ENCODE measurements around the gene TSPAN4.

- TF ChIP-seq CTCF (IDR thresholded peaks at IDR 0.05; ENCODE audit: low read depth, low read length) = no peak
- no peak for TF ChIP-seq EZH2phosphoT487 (IDR thresholded peaks at IDR 0.05; ENCODE audit: low read depth)
Measured at GRCh38 chr11:861105-861479, 18.4 kb downstream of the TSPAN4 start.
